Measurements from ENCODE around the gene SH3BGRL2. TPM values are rescaled to one million over a fixed set of nuclear protein-coding genes. Genes with fewer than 3 reads are reported as not detected.

SH3BGRL2 gene
- total and polyA plus RNA-seq, 2 of the 4 experiments (the other 2 are of a cell fraction), result 2.4 to 5.6 TPM

DNA sequence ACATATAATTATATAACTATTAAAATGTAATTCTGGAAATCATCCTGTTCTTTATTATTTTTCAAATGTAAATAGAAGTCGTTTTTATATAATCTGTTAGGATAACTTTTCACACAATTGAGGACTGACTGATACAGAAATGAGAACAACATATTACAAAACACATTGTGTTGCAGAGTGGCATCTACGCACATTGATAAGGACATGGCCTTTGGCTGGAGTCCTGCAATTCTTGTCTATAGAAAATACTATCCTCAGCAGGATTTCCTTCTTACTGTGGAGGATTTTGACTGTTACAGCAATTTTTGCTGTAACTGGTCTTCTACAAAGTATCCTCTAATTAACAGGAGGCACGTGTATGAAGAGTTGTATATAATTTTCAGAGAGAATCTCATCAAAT is 19.8 kb downstream of the SH3BGRL2 start:
- ChIA-PET POLR2A (ENCODE audit: unreplicated experiment) (no interaction called here), CTCF (no interaction called here)
- Histone ChIP-seq H4K91ac (ENCODE audit: insufficient read depth, low read depth, low read length) (no peak overlapping the region), H4K8ac (ENCODE audit: low read depth in 2 of 2, low read length in 2 of 2) (no peak overlapping the region), H3K18ac (ENCODE audit: low read depth, low read length) (no peak overlapping the region), H3K56ac (ENCODE audit: extremely low read depth, insufficient read depth, low read length) (no peak overlapping the region), H3K9ac (ENCODE audit: low read depth, low read length) (no peak overlapping the region), H2AK5ac (ENCODE audit: low read depth, low read length) (no peak overlapping the region), H2AFZ (replicated peaks; ENCODE audit: low read length, poor library complexity) (no peak overlapping the region), H3K36me3 (ENCODE audit: control insufficient read depth, insufficient read depth, low read length) (no peaks in the 10 kb centered on the region), H3K4me2 (ENCODE audit: low read depth, low read length) (no peak overlapping the region), H3K4me3 (ENCODE audit: insufficient read depth, low read depth, low read length) (no peak overlapping the region), H3K27ac (ENCODE audit: insufficient read depth, low read length) (no peak overlapping the region), H3K4me1 (ENCODE audit: control insufficient read depth, insufficient read depth, low read length) (no peaks in the 10 kb centered on the region), H4K20me1 (ENCODE audit: insufficient read depth, low read length) (no peaks in the 10 kb centered on the region), H3K14ac (replicated peaks; ENCODE audit: low read depth, low read length) (no peak overlapping the region), H3K9me1 (ENCODE audit: insufficient read depth, low read length) (no peaks in the 10 kb centered on the region), H2BK15ac (ENCODE audit: low read depth, low read length) (no peak overlapping the region), H3K27me3 (ENCODE audit: control insufficient read depth, insufficient read depth, low read length) (no peaks in the 10 kb centered on the region), H2BK5ac (ENCODE audit: low read depth, low read length, poor library complexity, severe bottlenecking) (no peak overlapping the region), H3K4ac (ENCODE audit: low read depth, low read length) (no peak overlapping the region), H2BK120ac (ENCODE audit: low read depth, low read length) (no peak overlapping the region), H2AK9ac (replicated peaks; ENCODE audit: low read depth, low read length, poor library complexity) (no peak overlapping the region), H3K79me1 (ENCODE audit: low read depth in 1 of 2, low read length in 2 of 2) (no peaks in the 10 kb centered on the region), H3K9me3 (ENCODE audit: control insufficient read depth, insufficient read depth, low read length) (no peaks in the 10 kb centered on the region), H2BK20ac (ENCODE audit: low read depth, low read length) (no peak overlapping the region), H3K23ac (ENCODE audit: low read depth, low read length) (no peak overlapping the region), H4K5ac (ENCODE audit: low read depth, low read length) (no peak overlapping the region)
- ATAC-seq (ENCODE audit: low read depth) (no peak), DNase-seq (no peak)
- WGBS, 2 experiments (ENCODE audit: extremely low coverage in 2 of 2, insufficient read length in 1 of 2), result no CpG with 5 or more reads among the region's 3 CpGs
- intact Hi-C loops (cut with micrococcal nuclease) (no loop called here), dilution Hi-C loops (cut with HindIII; ENCODE audit: low sequenced_read_pairs, unreplicated experiment) (no loop called here), in situ Hi-C loops (cut with MboI; ENCODE audit: low sequenced_read_pairs) (no loop called here)
- BruUV-seq (replicated peaks), result no TSS peak
- no peak for TF ChIP-seq RFX5 (IDR thresholded peaks at IDR 0.05; ENCODE audit: low read depth, low read length)
- no peak for TF ChIP-seq MXI1 (IDR thresholded peaks at IDR 0.05; ENCODE audit: borderline replicate concordance, low read depth, low read length)
- TF ChIP-seq CEBPB (IDR thresholded peaks at IDR 0.05; ENCODE audit: low read depth, low read length), result no peak
- no peak for TF ChIP-seq BHLHE40 (IDR thresholded peaks at IDR 0.05; ENCODE audit: low read depth, low read length)
- TF ChIP-seq RCOR1 (IDR thresholded peaks at IDR 0.05; ENCODE audit: insufficient replicate concordance, low read length), result no peak
- no peak for TF ChIP-seq FOS (IDR thresholded peaks at IDR 0.05; ENCODE audit: low read depth, low read length)
- TF ChIP-seq, protein P1, sequence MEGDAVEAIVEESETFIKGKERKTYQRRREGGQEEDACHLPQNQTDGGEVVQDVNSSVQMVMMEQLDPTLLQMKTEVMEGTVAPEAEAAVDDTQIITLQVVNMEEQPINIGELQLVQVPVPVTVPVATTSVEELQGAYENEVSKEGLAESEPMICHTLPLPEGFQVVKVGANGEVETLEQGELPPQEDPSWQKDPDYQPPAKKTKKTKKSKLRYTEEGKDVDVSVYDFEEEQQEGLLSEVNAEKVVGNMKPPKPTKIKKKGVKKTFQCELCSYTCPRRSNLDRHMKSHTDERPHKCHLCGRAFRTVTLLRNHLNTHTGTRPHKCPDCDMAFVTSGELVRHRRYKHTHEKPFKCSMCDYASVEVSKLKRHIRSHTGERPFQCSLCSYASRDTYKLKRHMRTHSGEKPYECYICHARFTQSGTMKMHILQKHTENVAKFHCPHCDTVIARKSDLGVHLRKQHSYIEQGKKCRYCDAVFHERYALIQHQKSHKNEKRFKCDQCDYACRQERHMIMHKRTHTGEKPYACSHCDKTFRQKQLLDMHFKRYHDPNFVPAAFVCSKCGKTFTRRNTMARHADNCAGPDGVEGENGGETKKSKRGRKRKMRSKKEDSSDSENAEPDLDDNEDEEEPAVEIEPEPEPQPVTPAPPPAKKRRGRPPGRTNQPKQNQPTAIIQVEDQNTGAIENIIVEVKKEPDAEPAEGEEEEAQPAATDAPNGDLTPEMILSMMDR (conservative IDR thresholded peaks at IDR 0.05; ENCODE audit: low read depth, low read length), result no peak
- no peak for TF ChIP-seq MAZ (IDR thresholded peaks at IDR 0.05; ENCODE audit: borderline replicate concordance, low read depth, low read length)
- TF ChIP-seq CHD1 (IDR thresholded peaks at IDR 0.05; ENCODE audit: low read depth, low read length), result no peak

Data from IMR-90 (cell line).